Natural killer cell (primary cell): ENCODE data around the gene NT5C1A. TPM values are rescaled to one million over a fixed set of nuclear protein-coding genes. Genes with fewer than 3 reads are reported as not detected.
A peak's percentile ranks its signal among the peaks of the same experiment; 100 is the strongest.

Experiments used
- ATAC-seq, 3 donors: fragments of 150-1000 bp in 2 of 3; fragments of 200-7000 bp in 1 of 3; cut with Tn5 transposase; 1 replicate in 1 of 3; 2 replicates in 2 of 3; pipeline ENCODE4 v1.10.0; 2021; ENCODE audit warnings: mild to moderate bottlenecking in 2 of 3, moderate library complexity in 2 of 3
- DNase-seq, 2 donors: peaks; one replicate each; pipeline versions ENCODE4 v3.0.0 to v3.0.0-alpha.2; 2013 to 2021; ENCODE audit warnings: mixed read lengths in 1 of 2
- H3K27ac ChIP-seq: one replicate; pipeline ENCODE4 v1.5.1; 2013; ENCODE audit warnings: mild to moderate bottlenecking, low read length
- H3K27me3 ChIP-seq: one replicate; pipeline ENCODE4 v1.6.1; 2013; ENCODE audit warnings: low read length; ENCODE audit not compliant: control insufficient read depth, insufficient read depth
- H3K36me3 ChIP-seq: one replicate; pipeline ENCODE4 v1.6.1; 2013; ENCODE audit warnings: low read length; ENCODE audit not compliant: control insufficient read depth, insufficient read depth
- H3K4me1 ChIP-seq: one replicate; pipeline ENCODE4 v1.6.1; 2013; ENCODE audit warnings: low read length; ENCODE audit not compliant: control insufficient read depth, insufficient read depth
- H3K4me3 ChIP-seq: one replicate; pipeline ENCODE4 v1.5.1; 2013; ENCODE audit warnings: low read length
- H3K9me3 ChIP-seq: one replicate; pipeline ENCODE4 v1.6.1; 2013; ENCODE audit warnings: low read length; ENCODE audit not compliant: control insufficient read depth, insufficient read depth
- H3K27ac Mint-ChIP-seq, 2 donors: one replicate each; pipeline ENCODE4 v1.8.0; 2022; ENCODE audit warnings: mild to moderate bottlenecking in 2 of 2, mixed read lengths in 2 of 2, moderate library complexity in 1 of 2
- H3K27me3 Mint-ChIP-seq, 2 donors: one replicate each; pipeline ENCODE4 v1.8.0; 2022; ENCODE audit warnings: low read depth in 2 of 2, mixed read lengths in 2 of 2
- H3K36me3 Mint-ChIP-seq: one replicate; pipeline ENCODE4 v1.8.0; 2022; ENCODE audit warnings: mixed read lengths
- H3K4me1 Mint-ChIP-seq, 2 donors: one replicate each; pipeline ENCODE4 v1.8.0; 2022; ENCODE audit warnings: mixed read lengths in 2 of 2
- H3K4me3 Mint-ChIP-seq: one replicate; pipeline ENCODE4 v1.8.0; 2022; ENCODE audit warnings: mild to moderate bottlenecking, moderate library complexity, mixed read lengths
- H3K9me3 Mint-ChIP-seq, 2 donors: one replicate each; pipeline ENCODE4 v1.8.0; 2022; ENCODE audit warnings: mixed read lengths in 2 of 2
- CTCF ChIP-seq: fragments of 200-600 bp; IDR thresholded peaks from one replicate; pipeline ENCODE4 v1.8.0; 2022; ENCODE audit warnings: antibody characterized with exemption
- WGBS: methylation state at CpG from one replicate; pipeline ENCODE4 v1.1.7; 2013; ENCODE audit warnings: missing lambda C conversion rate; ENCODE audit not compliant: insufficient coverage; 5-methylcytosine and 5-hydroxymethylcytosine counted together
- intact Hi-C: fragments of 100-400 bp; cut with micrococcal nuclease; formaldehyde crosslinking; loops from one replicate; pipeline ENCODE4 v1.14.2; 2022
- total RNA-seq, 4 donors: library from RNA; stranded (reverse); fragments of 120-200 nt in 1 of 4; gene quantifications; one replicate each; pipeline versions ENCODE4 v1.2.3 to v1.2.4, GENCODE V29; 2013 to 2022

NT5C1A gene
- total RNA-seq, 3 donors from 2014 or later (not counting 1 experiment from before 2014, with no cell fraction given), result not detected

DNA sequence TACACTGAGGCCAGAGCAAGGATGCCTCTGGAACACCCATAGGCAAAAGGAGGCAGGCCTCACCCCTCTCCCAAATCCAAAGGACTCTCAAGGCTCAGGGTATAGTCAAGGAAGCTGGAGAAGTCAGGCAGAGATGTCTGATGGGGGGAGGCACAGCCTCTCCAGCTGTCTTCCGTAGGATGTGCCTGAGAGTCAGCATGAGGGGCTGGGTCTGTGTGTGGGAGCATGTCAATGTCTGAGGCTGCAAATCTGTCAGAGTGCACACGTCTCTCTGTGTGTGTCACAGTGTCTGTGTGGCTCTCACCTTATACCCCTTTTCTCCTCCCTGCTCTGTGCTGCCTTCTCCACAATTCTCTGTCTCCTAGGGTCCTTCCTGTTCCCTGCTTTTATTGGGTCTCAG, 15.3 kb upstream of the NT5C1A start:
- H3K36me3 ChIP-seq, result no peaks in the 10 kb centered on the region
- no peak overlapping the region for H3K4me3 Mint-ChIP-seq
- peaks cover 49 to 64% of the 10 kb centered on the region in 2 donors for H3K27me3 Mint-ChIP-seq
- H3K9me3 ChIP-seq, result no peaks in the 10 kb centered on the region
- peaks cover 12 to 21% of the 10 kb centered on the region in 2 donors for H3K4me1 Mint-ChIP-seq
- no peaks in the 10 kb centered on the region for H3K36me3 Mint-ChIP-seq
- peaks cover 30% of the 10 kb centered on the region for H3K4me1 ChIP-seq
- no peak for TF ChIP-seq CTCF
- no peak overlapping the region for H3K27ac ChIP-seq
- no peaks in the 10 kb centered on the region for H3K9me3 Mint-ChIP-seq
- intact Hi-C loops, result no loop called here
- ATAC-seq (no peak), DNase-seq (no peak)
- WGBS, result 60% methylated on average over 2 of the region's 2 CpGs
- no peak overlapping the region for H3K4me3 ChIP-seq
- no peak overlapping the region for H3K27ac Mint-ChIP-seq
- H3K27me3 ChIP-seq, result peaks cover 34% of the 10 kb centered on the region

DNA sequence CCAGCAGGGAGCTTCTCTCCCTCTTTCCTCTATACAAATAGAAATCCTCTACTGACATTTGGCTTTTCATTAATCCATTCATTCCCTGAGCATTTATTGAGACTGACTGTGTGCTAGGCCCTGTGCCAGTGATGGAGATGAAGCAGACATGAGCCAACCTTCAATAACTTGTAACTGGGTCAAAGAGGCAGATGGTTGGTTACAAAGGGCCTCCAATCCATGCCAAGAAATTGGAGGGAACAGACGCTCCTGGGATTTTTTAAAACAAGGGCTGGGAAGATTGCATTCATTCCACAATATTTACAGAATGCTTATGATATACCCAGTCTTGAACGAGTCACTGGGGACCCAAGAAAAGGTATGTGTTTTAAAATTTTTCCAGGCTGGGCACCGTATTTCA, 13.2 kb upstream of the NT5C1A start:
- Mint-ChIP-seq H3K27ac (peak overlapping the region in 1 of 2 donors; percentile 62), H3K27me3 (peaks cover 48 to 61% of the 10 kb centered on the region in 2 donors), H3K4me3 (peak overlapping the region; percentile 49), H3K36me3 (no peaks in the 10 kb centered on the region), H3K4me1 (peaks cover 5 to 8% of the 10 kb centered on the region in 2 donors), H3K9me3 (no peaks in the 10 kb centered on the region)
- Histone ChIP-seq H3K27me3 (peaks cover 17% of the 10 kb centered on the region), H3K36me3 (no peaks in the 10 kb centered on the region), H3K27ac (no peak overlapping the region), H3K4me1 (peaks cover 11% of the 10 kb centered on the region), H3K4me3 (no peak overlapping the region), H3K9me3 (no peaks in the 10 kb centered on the region)
- no peak for DNase-seq
- ATAC-seq, result no peak
- TF ChIP-seq CTCF, result no peak
- 92% methylated on average over 3 of the region's 3 CpGs for WGBS
- intact Hi-C loops, result no loop called here

DNA sequence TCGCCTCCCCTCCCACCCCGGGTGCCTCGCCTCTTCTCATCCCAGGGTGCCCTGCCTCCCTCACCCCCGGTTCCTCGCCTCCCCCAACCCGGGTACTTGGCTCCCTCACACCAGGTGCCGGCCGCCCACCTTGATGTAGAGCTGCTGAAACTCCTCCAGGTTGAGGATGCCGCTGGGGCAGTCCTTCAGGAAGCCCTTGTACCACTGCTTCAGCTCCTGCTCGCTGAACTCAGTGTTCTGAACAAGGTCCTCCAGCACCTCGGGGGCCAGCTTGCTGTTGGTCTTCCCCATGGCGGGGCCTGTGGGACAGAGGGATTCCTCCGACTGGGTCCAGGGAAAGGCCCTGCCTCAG, 12.4 kb upstream of the NT5C1A start:
- no peak for TF ChIP-seq CTCF
- intact Hi-C loops, result no loop called here
- peaks cover 9% of the 10 kb centered on the region for H3K27me3 ChIP-seq
- H3K27ac Mint-ChIP-seq, result peak overlapping the region in 1 of 2 donors; percentile 62
- peak overlapping the region; percentile 49 for H3K4me3 Mint-ChIP-seq
- no peaks in the 10 kb centered on the region for H3K9me3 Mint-ChIP-seq
- peaks cover 43 to 55% of the 10 kb centered on the region in 2 donors for H3K27me3 Mint-ChIP-seq
- no peak overlapping the region for H3K4me3 ChIP-seq
- no peak overlapping the region for H3K27ac ChIP-seq
- H3K9me3 ChIP-seq, result no peaks in the 10 kb centered on the region
- H3K4me1 ChIP-seq, result peaks cover 11% of the 10 kb centered on the region
- DNase-seq, result no peak
- WGBS, result 66% methylated on average over 12 of the region's 13 CpGs
- no peaks in the 10 kb centered on the region for H3K36me3 ChIP-seq
- H3K4me1 Mint-ChIP-seq, result peaks cover 5 to 7% of the 10 kb centered on the region in 2 donors
- no peak for ATAC-seq
- H3K36me3 Mint-ChIP-seq, result no peaks in the 10 kb centered on the region

DNA sequence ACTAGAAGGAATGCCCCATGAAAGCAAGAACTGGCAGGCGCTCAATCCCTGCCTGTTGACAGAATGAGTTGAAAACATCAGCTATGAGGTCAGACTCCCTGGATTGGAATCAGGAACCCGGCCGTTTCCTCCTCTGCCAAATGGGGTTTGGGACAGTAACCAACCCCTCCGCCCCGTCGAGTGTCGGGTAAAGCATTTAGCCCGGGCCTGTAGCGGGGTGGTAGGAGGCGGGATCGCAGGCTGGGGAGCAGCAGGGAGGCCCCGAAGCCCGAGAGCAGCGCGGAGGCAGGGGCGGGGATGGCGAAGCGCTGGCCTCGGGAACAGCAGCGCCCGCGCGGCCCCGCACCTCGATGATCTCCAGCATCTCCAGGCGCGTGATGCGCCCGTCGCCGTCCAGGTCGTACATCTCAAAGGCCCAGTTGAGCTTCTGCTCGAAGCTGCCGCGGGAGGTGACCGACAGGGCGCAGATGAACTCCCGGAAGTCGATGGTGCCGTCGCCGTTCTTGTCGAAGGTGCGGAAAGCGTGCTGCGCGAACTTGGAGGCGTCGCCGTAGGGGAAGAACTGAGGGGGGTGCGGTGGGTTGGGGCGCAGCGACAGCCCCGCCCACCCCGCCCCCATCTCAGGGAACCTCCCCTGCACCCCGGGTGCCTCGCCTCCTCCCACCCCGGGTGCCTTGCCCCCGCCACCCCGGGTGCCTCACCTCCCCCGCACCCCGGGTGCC, 11.8 kb upstream of the NT5C1A start:
- H3K27ac Mint-ChIP-seq, result no peak overlapping the region
- H3K4me3 Mint-ChIP-seq, result no peak overlapping the region
- no peaks in the 10 kb centered on the region for H3K36me3 ChIP-seq
- H3K36me3 Mint-ChIP-seq, result no peaks in the 10 kb centered on the region
- peaks cover 5 to 7% of the 10 kb centered on the region in 2 donors for H3K4me1 Mint-ChIP-seq
- no peak overlapping the region for H3K4me3 ChIP-seq
- H3K4me1 ChIP-seq, result peaks cover 11% of the 10 kb centered on the region
- peak in 1 of 2 donors; percentile 77 for DNase-seq
- no peaks in the 10 kb centered on the region for H3K9me3 Mint-ChIP-seq
- no peak overlapping the region for H3K27ac ChIP-seq
- intact Hi-C loops, result no loop called here
- 20% methylated on average over 54 of the region's 62 CpGs for WGBS
- no peak for TF ChIP-seq CTCF
- H3K27me3 ChIP-seq, result peaks cover 6% of the 10 kb centered on the region
- no peaks in the 10 kb centered on the region for H3K9me3 ChIP-seq
- peak; percentile 44 to 80 (median 80) for ATAC-seq
- peaks cover 40 to 49% of the 10 kb centered on the region in 2 donors for H3K27me3 Mint-ChIP-seq
